ENCODE measurements around the gene AKIP1. TPM values are rescaled to one million over a fixed set of nuclear protein-coding genes. Genes with fewer than 3 reads are reported as not detected.

AKIP1 gene
- total and polyA plus RNA-seq, 9 of the 15 experiments (the other 6 are each of a cell fraction or from before 2014, with no cell fraction given), result 9.0 to 52.6 (median 36.2) TPM

DNA sequence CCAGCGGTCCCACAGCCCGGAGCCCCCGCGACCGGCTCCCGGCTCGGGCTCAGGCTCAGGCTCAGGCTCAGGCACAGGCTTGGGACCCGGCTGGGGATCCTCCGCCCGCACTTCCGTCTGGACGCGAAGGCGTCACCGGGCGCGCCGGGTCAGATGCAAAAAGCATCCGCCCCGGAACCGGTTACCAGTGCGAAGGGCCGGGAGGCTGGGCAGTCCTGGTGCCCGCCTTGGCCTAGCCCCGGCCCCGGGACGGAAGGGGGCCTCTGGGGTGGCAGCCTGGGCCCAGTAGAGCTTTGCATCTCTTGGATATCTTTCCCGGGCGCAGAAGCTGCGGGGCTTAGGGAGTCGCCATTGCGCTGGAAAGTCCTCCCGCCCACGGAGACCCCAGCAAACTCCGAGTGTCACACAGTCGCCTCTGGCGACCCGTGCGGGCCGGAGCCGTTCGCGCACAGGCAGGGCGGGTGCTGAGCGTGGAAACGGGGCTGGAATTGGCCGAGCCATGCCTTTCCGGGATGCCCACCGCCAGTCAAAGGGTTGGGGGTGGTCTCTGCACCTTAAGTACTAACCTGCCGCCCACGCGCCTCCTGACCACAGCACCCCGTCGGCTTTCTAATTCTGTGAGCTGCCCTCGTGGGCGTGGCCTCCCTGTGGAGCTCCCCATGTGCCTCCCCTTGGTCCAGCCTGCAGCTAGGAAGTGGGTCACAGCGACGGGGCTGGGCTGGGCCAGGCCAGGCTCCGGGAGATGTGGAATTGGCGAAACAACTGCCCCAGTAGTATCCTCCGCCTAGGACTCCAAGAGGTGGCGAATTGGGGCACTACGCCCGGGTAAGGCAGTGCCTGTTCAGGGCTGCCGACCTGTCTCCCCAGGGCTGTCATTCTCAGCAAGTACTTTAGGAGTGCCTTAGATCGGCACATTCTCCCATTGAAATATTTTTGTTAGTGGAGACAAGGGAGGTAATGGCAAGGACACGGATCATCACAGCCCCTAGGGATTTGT is 53.6 kb downstream of the AKIP1 start, which contains the start of gene TMEM9B (continued):
- TF ChIP-seq, protein P1, sequence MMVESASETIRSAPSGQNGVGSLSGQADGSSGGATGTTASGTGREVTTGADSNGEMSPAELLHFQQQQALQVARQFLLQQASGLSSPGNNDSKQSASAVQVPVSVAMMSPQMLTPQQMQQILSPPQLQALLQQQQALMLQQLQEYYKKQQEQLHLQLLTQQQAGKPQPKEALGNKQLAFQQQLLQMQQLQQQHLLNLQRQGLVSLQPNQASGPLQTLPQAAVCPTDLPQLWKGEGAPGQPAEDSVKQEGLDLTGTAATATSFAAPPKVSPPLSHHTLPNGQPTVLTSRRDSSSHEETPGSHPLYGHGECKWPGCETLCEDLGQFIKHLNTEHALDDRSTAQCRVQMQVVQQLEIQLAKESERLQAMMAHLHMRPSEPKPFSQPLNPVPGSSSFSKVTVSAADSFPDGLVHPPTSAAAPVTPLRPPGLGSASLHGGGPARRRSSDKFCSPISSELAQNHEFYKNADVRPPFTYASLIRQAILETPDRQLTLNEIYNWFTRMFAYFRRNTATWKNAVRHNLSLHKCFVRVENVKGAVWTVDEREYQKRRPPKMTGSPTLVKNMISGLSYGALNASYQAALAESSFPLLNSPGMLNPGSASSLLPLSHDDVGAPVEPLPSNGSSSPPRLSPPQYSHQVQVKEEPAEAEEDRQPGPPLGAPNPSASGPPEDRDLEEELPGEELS (CRISPR knock-in tag; IDR thresholded peaks at IDR 0.05; ENCODE audit: borderline replicate concordance), result 0 out of 2 replicates have a peak, but pooled peaks have one; percentile 89
- TF ChIP-seq, protein P2, sequence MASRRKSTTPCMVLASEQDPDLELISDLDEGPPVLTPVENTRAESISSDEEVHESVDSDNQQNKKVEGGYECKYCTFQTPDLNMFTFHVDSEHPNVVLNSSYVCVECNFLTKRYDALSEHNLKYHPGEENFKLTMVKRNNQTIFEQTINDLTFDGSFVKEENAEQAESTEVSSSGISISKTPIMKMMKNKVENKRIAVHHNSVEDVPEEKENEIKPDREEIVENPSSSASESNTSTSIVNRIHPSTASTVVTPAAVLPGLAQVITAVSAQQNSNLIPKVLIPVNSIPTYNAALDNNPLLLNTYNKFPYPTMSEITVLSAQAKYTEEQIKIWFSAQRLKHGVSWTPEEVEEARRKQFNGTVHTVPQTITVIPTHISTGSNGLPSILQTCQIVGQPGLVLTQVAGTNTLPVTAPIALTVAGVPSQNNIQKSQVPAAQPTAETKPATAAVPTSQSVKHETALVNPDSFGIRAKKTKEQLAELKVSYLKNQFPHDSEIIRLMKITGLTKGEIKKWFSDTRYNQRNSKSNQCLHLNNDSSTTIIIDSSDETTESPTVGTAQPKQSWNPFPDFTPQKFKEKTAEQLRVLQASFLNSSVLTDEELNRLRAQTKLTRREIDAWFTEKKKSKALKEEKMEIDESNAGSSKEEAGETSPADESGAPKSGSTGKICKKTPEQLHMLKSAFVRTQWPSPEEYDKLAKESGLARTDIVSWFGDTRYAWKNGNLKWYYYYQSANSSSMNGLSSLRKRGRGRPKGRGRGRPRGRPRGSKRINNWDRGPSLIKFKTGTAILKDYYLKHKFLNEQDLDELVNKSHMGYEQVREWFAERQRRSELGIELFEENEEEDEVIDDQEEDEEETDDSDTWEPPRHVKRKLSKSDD (conservative IDR thresholded peaks at IDR 0.05; ENCODE audit: low read length), result peak; percentile 57; the same call in 1 of the 2 replicates
- TF ChIP-seq SAP30 (IDR thresholded peaks at IDR 0.05; ENCODE audit: borderline replicate concordance, insufficient read depth, low read depth, low read length, poor library complexity, severe bottlenecking) (peak; percentile 86), GABPA (tag; conservative IDR thresholded peaks at IDR 0.05; ENCODE audit: low read depth) (peak; percentile 98), RNF2 (IDR thresholded peaks at IDR 0.05) (0 out of 2 replicates have a peak, but pooled peaks have one; percentile 48), FUS (optimal IDR thresholded peaks at IDR 0.05; ENCODE audit: low read depth, low read length) (peak; percentile 45), CHD1 (IDR thresholded peaks at IDR 0.05; ENCODE audit: low read length) (peak; percentile 19), PCBP1 (IDR thresholded peaks at IDR 0.05; ENCODE audit: low read depth, low read length, poor library complexity, severe bottlenecking) (peak; percentile 90), RBM25 (IDR thresholded peaks at IDR 0.05; ENCODE audit: low read depth, low read length, severe bottlenecking) (peak; percentile 99), TCF7 (IDR thresholded peaks at IDR 0.05; ENCODE audit: borderline replicate concordance) (0 out of 2 replicates have a peak, but pooled peaks have one; percentile 53), EHMT2 (IDR thresholded peaks at IDR 0.05) (no peak), ZKSCAN1 (IDR thresholded peaks at IDR 0.05; ENCODE audit: low read depth, low read length) (no peak), ELF1 (tag; IDR thresholded peaks at IDR 0.05) (peak; percentile 98), ZNF282 (CRISPR knock-in tag; IDR thresholded peaks at IDR 0.05) (0 out of 2 replicates have a peak, but pooled peaks have one; percentile 9), SRSF1 (IDR thresholded peaks at IDR 0.05; ENCODE audit: low read depth, low read length) (0 out of 2 replicates have a peak, but pooled peaks have one; percentile 50)
- TF ChIP-seq, protein P3, sequence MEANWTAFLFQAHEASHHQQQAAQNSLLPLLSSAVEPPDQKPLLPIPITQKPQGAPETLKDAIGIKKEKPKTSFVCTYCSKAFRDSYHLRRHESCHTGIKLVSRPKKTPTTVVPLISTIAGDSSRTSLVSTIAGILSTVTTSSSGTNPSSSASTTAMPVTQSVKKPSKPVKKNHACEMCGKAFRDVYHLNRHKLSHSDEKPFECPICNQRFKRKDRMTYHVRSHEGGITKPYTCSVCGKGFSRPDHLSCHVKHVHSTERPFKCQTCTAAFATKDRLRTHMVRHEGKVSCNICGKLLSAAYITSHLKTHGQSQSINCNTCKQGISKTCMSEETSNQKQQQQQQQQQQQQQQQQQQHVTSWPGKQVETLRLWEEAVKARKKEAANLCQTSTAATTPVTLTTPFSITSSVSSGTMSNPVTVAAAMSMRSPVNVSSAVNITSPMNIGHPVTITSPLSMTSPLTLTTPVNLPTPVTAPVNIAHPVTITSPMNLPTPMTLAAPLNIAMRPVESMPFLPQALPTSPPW (CRISPR knock-in tag; IDR thresholded peaks at IDR 0.05), result peak; percentile 31; the same call in 1 of the 2 replicates
